HCT116 (cell line): ENCODE results near the gene ELF5.

Source experiments
- EZH2 ChIP-seq: fragments of 200-600 bp; sonication (generic); IDR thresholded peaks from 2 replicates; pipeline ENCODE4 v1.6.1; 2017; ENCODE audit warnings: antibody characterized with exemption, mixed run types
- SRF ChIP-seq: IDR thresholded peaks from 2 replicates; pipeline ENCODE4 v1.6.1; 2012; ENCODE audit warnings: low read depth
- TF ChIP-seq, protein P1 (sequence below), 3 experiments: fragments of 200-600 bp in 1 of 3; sonication (generic) in 1 of 3; IDR thresholded peaks in 2 of 3; conservative IDR thresholded peaks in 1 of 3; 2 replicates each; pipeline ENCODE4 v1.5.1; 2012 to 2017; ENCODE audit warnings: low read depth in 2 of 3, low read length in 2 of 3, antibody characterized with exemption in 1 of 3, borderline replicate concordance in 1 of 3, control low read depth in 1 of 3, mild to moderate bottlenecking in 1 of 3, mixed read lengths in 1 of 3, mixed run types in 1 of 3, moderate library complexity in 1 of 3; ENCODE audit not compliant: insufficient read depth in 1 of 3

- TF ChIP-seq EZH2: no peak
- no peak for TF ChIP-seq SRF
- TF ChIP-seq, protein P1, sequence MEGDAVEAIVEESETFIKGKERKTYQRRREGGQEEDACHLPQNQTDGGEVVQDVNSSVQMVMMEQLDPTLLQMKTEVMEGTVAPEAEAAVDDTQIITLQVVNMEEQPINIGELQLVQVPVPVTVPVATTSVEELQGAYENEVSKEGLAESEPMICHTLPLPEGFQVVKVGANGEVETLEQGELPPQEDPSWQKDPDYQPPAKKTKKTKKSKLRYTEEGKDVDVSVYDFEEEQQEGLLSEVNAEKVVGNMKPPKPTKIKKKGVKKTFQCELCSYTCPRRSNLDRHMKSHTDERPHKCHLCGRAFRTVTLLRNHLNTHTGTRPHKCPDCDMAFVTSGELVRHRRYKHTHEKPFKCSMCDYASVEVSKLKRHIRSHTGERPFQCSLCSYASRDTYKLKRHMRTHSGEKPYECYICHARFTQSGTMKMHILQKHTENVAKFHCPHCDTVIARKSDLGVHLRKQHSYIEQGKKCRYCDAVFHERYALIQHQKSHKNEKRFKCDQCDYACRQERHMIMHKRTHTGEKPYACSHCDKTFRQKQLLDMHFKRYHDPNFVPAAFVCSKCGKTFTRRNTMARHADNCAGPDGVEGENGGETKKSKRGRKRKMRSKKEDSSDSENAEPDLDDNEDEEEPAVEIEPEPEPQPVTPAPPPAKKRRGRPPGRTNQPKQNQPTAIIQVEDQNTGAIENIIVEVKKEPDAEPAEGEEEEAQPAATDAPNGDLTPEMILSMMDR (IDR thresholded peaks at IDR 0.05 in 2 of 3, conservative IDR thresholded peaks at IDR 0.05 in 1 of 3; ENCODE audit: borderline replicate concordance in 1 of 3, insufficient read depth in 1 of 3, low read depth in 2 of 3, low read length in 2 of 3): no peak
Observed at GRCh38 chr11:34439610-34440198, 73.9 kb downstream of the ELF5 start.
